Measurements from ENCODE around the gene RARRES2. TPM values are rescaled to one million over a fixed set of nuclear protein-coding genes. Genes with fewer than 3 reads are reported as not detected.
A peak's percentile ranks its signal among the peaks of the same experiment; 100 is the strongest.

RARRES2 gene
- total RNA-seq, 2 donors from 2014 or later, result 86.7 to 122 TPM

DNA sequence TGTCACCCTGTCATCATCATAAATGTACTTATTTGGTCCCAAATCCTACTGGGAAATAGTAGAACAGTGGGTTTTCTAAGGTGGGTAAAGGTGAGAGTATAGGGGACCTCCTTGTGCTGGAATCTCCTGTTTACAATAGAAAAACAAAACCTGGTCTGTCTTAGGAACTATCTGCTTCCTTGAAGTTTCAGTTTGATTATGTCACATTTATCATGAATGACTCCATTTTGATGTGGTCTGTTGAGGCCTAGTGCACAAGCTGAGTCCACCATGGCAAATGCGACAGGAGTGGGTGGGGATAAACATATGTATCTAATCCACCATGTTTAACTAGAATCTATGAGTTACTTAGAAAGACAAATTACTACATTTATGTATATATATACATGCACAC, 14.2 kb upstream of the RARRES2 start:
- H3K27me3 ChIP-seq, result no peaks in the 10 kb centered on the region
- intact Hi-C loops (cut with DNase I), result no loop called here
- TF ChIP-seq, protein P1, sequence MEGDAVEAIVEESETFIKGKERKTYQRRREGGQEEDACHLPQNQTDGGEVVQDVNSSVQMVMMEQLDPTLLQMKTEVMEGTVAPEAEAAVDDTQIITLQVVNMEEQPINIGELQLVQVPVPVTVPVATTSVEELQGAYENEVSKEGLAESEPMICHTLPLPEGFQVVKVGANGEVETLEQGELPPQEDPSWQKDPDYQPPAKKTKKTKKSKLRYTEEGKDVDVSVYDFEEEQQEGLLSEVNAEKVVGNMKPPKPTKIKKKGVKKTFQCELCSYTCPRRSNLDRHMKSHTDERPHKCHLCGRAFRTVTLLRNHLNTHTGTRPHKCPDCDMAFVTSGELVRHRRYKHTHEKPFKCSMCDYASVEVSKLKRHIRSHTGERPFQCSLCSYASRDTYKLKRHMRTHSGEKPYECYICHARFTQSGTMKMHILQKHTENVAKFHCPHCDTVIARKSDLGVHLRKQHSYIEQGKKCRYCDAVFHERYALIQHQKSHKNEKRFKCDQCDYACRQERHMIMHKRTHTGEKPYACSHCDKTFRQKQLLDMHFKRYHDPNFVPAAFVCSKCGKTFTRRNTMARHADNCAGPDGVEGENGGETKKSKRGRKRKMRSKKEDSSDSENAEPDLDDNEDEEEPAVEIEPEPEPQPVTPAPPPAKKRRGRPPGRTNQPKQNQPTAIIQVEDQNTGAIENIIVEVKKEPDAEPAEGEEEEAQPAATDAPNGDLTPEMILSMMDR (IDR thresholded peaks at IDR 0.05), result no peak
- H3K4me1 ChIP-seq, result no peaks in the 10 kb centered on the region
- H3K9me3 ChIP-seq, result no peaks in the 10 kb centered on the region
- no peaks in the 10 kb centered on the region for H3K36me3 ChIP-seq
- H3K4me3 ChIP-seq, result no peak overlapping the region
- no peak for DNase-seq
- peak overlapping the region in 1 of 2 donors; percentile 4 for H3K9ac ChIP-seq (ENCODE audit: low read depth in 2 of 2, low read length in 2 of 2)
- peak overlapping the region; percentile 8 for H3K27ac ChIP-seq

DNA sequence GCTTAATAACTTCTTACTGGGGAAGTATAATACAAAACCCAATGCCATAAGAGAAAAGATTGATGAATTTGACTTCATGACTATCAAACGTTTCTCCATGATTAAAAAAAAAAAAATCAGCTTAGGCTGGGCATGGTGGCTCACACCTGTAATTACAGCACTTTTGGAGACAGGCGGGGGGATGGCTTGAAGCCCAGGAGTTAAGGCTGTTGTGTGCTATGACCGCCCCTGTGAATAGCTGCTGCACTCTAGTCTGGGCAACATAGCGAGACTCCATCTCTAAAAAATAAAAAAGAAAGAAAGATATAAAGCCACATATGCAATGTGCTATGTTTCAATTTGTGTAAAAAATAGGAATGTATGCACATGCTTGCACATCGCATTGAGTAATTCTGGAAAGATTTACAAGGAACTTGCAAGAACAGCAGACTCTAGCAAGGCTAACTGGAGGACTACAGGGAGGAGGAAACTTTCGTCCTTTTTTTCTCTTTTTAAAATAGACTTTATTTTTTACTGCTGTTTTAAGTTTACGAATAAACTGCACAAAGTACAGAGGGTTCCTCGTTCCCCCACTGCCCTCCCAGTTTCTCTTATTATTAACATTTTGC, 10.3 kb upstream of the RARRES2 start:
- H3K4me1 ChIP-seq, result no peaks in the 10 kb centered on the region
- TF ChIP-seq, protein P1 (IDR thresholded peaks at IDR 0.05), result no peak
- no peak overlapping the region for H3K27ac ChIP-seq
- no peak overlapping the region for H3K9ac ChIP-seq (ENCODE audit: low read depth in 2 of 2, low read length in 2 of 2)
- H3K4me3 ChIP-seq, result no peak overlapping the region
- H3K27me3 ChIP-seq, result no peaks in the 10 kb centered on the region
- intact Hi-C loops (cut with DNase I), result no loop called here
- DNase-seq, result no peak
- no peaks in the 10 kb centered on the region for H3K36me3 ChIP-seq
- no peaks in the 10 kb centered on the region for H3K9me3 ChIP-seq

DNA sequence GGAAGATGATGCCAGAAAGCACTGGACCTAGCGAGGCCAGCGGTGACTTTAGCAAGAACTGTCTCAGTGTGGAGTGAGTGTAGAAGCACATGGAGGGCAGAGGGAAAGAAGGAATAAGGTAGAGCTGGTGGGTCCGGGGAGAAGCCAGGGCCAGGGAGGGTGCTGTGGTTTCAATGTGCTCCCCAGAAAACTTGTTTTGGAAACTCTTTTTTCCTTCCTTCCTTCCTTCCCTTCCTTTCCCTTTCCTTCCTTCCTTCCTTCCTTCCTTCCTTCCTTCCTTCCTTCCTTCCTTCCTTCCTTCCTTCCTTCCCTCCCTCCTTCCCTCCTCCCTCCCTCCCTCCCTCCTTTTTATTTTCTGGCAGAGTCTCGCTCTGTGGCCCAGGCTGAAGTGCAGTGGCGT, 5.5 kb upstream of the RARRES2 start:
- no peak overlapping the region for H3K27ac ChIP-seq
- intact Hi-C loops (cut with DNase I), result no loop called here
- H3K9me3 ChIP-seq, result no peaks in the 10 kb centered on the region
- H3K36me3 ChIP-seq, result no peaks in the 10 kb centered on the region
- H3K4me1 ChIP-seq, result no peaks in the 10 kb centered on the region
- no peak for DNase-seq
- TF ChIP-seq, protein P1 (IDR thresholded peaks at IDR 0.05), result no peak
- H3K27me3 ChIP-seq, result no peaks in the 10 kb centered on the region
- no peak overlapping the region for H3K9ac ChIP-seq (ENCODE audit: low read depth in 2 of 2, low read length in 2 of 2)
- no peak overlapping the region for H3K4me3 ChIP-seq

DNA sequence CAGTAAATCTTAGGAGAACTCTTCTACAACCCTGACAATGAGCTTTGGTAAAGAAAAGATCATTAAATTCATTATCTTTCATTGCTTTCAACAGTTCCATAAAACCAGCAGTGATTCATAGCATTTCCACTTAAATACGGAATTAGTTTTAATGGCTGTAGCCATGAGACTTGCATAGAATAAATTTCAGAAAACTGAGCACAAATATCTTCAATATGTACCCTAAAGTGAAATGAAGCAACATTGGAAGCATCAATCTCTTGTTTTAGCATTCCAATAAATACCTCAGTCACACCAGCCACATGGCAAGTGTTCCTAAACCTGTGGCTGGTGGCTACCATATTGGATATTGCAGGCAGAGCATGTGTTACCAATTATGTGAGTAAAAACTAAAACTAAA, 3.6 kb upstream of the RARRES2 start:
- Histone ChIP-seq H3K4me3 (no peak overlapping the region), H3K9ac (ENCODE audit: low read depth in 2 of 2, low read length in 2 of 2) (no peak overlapping the region), H3K9me3 (no peaks in the 10 kb centered on the region), H3K27me3 (no peaks in the 10 kb centered on the region), H3K36me3 (no peaks in the 10 kb centered on the region), H3K4me1 (peaks cover 6% of the 10 kb centered on the region), H3K27ac (no peak overlapping the region)
- TF ChIP-seq, protein P1 (IDR thresholded peaks at IDR 0.05), result no peak
- DNase-seq, result no peak
- intact Hi-C loops (cut with DNase I), result no loop called here

DNA sequence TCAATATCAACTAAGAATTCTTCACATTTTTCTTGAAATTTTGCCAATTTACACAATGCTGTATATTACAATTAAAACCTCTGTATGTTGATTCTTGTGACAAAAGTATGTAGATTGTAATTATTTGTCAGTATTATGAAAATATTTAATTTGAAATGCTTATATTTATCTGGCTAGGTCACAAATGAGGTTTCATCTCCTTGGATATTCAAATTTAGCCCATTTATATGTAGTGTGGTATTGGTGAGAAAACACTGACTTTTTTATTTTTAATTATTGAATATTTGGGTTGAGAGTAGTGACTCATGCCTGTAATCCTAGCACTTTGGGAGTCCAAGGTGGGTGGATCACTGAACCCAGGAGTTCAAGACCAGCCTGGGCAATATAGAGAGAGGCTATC, 2.9 kb upstream of the RARRES2 start:
- DNase-seq, result no peak
- no peak overlapping the region for H3K9ac ChIP-seq (ENCODE audit: low read depth in 2 of 2, low read length in 2 of 2)
- peaks cover 9% of the 10 kb centered on the region for H3K4me1 ChIP-seq
- TF ChIP-seq, protein P1 (IDR thresholded peaks at IDR 0.05), result no peak
- no peaks in the 10 kb centered on the region for H3K36me3 ChIP-seq
- no peak overlapping the region for H3K4me3 ChIP-seq
- intact Hi-C loops (cut with DNase I), result no loop called here
- no peak overlapping the region for H3K27ac ChIP-seq
- no peaks in the 10 kb centered on the region for H3K9me3 ChIP-seq
- no peaks in the 10 kb centered on the region for H3K27me3 ChIP-seq
